NCI-H146 treated with DMSO at 0.1 percent for 48 hours (cell line): ENCODE results near the gene TAP2.

ENCODE experiments used
- DNase-seq: peaks from one replicate; lab custom pipeline; 2025; ENCODE audit not compliant: unreplicated experiment; lab: John Stamatoyannopoulos, UW

The TAP2 gene

DNA sequence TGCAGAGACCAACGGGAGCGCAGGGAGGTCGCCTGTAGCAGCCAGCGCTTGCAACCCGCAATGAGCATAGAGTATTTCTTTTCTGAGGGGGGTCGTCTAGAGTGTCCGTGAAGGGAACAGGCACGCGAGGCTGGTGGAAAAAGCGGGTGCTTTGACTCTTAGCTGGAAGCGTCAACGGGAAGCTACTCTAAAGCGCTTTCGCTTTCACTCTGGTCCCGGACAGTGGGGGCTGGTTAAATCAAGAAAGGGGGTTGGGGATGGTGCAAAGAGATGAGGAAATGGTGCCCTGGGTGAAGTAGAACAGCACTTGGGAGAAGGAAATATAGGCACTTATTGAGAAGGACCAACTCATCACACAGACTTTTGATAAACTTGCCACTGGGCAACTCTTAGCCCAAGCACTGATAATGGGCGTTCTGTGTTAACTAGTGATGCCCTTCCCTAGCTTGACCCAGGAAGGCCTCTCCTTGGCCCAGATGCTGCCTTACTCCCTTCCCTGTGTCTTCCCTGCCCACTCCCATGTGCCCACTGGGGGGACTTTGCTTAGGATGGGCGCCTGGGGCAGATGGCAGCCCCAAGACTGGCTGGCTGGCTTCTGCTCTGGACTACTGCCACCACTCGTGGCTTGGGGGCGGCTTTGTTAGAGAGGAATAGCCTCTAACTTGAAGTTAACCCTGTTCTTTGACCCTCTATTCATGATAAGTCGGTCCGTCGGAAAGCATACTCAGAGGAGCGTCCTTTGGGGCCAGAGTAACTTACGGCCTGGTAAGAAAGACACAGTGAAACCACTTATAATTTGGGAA is 16.0 kb upstream of the TAP2 start:
- no peak for DNase-seq

DNA sequence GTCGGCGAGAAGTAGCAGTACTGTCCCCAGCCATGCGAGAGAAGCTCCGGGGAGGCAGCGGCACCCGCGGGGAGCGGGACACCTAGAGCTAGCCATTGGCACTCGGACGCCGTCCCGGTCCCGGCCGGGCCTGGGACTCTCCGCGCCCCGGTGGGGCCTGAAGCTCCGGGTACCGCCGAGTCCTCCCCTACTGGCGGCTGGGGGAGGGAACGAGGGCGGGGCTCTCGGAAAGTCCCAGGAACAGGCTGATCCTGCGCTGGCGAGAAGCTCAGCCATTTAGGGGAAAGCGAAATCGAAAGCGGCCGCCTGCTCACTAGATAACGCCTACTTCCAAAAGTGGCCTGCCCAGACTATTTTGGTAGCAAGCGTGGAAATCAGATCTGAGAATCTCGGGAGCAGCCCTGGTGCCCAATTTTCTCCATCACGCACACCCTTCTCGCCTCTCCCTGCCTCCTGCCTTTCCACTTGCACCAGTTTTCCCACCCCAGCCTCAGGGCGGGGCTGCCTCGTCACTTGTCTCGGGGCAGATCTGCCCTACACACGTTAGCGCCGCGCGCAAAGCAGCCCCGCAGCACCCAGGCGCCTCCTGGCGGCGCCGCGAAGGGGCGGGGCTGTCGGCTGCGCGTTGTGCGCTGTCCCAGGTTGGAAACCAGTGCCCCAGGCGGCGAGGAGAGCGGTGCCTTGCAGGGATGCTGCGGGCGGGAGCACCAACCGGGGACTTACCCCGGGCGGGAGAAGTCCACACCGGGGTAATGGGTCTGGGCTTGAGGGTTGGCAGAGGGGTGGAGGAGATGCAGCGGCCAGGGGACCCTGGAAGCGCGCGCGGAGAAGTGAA is 15.2 kb upstream of the TAP2 start, which contains the start of the genes PSMB9 and TAP1:
Gene PSMB9 (plus strand): TSS at position 652 of the 835 bp plus-strand sequence. CDS start 38 bp downstream, at position 690.
Gene TAP1 (minus strand): TSS at position 164 of the 835 bp plus-strand sequence. CDS start 68 bp downstream, at position 96.
- DNase-seq, result peak; percentile 46

GRCh38 chr6:32852844-32853540 is 14.5 kb upstream of the TAP2 start:
- DNase-seq, result no peak

DNA sequence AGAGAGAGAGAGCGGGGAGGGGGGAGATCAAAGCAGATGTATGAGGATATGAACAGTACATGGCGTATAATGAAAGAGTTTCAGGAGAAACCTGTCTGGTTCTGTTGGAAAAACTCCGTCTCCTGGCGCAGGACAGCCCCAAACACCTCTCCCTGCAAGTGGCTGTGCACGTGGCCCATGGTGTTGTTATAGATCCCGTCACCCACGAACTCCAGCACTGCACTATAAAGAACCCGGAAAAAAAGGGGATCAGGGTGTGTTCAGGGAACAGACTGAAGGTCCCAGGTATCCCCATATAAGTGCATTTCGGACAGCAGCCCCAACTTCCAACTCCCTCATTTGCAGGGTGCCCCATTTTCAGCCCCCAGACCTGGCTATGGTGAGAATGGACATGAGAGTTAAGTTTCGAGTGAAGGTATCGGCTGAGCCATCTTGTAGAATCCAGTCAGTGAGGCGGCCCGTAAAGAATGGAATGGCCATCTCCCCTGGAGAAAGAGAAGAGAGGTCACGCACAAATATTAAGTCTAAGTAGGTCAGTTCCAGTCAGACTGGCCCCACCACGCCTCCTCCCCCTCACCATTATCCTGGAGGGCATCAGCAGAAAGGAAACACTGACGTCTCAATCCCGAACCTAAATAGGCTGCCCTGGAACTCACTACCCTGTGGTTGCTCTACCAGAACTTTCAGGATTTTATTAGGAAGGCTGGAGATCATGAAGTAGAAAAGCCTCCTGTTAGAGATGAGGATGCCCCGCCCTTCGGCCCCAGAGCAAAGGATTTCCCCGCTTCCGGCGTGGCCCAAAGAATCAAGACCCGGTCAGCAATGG is 13.7 kb upstream of the TAP2 start:
- DNase-seq, result no peak

- DNase-seq, result no peak
These were observed 12.5 kb upstream of the TAP2 start for GRCh38 chr6:32851025-32851424.

DNA sequence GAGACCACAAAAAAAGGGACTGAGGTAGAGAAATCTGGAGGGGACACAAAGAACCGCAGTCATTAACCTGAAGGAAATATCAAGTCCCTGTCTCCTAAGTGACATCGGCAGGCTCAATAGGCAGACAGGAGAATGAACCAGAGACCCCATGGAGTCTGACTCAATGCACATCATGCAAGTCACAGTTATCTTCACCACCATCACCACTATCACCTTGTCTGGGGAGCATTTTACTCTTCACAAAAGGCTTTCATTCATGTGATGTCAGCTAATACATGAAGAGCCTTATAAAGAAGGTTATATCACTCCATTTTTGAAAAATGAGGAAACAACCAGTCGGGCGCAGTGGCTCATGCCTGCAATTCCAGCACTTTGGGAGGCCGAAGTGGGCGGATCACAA is 10.6 kb upstream of the TAP2 start:
- DNase-seq, result no peak

DNA sequence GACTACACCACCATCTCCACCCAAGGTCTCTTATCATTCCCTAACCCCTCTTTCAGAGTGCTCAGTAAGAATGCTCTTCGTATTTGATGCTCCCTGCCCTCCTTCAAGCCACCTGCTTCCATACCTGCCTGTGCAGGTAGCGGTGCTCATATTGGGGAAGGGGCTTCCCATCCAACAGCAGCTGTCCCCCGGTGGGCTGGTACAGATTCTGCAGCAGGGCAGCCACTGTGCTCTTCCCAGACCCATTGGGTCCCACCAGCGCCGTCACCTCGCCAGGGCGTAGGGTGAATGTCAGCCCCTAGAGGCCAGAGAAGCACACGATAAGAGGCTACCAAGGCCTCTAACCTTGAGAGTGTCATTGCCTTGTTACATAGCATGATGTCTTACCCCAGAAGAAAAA is 9.3 kb upstream of the TAP2 start:
- DNase-seq, result no peak

DNA sequence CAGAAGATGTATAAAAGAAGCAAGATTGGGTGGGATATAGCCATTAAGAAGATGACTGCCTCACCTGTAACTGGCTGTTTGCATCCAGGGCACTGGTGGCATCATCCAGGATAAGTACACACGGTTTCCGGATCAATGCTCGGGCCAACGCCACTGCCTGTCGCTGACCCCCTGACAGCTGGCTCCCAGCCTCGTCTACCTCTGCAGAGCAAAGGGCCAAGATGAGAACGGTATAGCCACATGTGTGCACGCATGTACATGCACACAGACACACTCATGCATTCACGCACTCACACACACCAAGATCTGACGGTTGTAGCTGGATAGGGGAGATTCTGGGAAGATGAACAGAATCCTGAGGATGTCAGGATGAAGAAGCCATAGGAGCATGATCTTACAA is 8.5 kb upstream of the TAP2 start:
- no peak for DNase-seq

DNA sequence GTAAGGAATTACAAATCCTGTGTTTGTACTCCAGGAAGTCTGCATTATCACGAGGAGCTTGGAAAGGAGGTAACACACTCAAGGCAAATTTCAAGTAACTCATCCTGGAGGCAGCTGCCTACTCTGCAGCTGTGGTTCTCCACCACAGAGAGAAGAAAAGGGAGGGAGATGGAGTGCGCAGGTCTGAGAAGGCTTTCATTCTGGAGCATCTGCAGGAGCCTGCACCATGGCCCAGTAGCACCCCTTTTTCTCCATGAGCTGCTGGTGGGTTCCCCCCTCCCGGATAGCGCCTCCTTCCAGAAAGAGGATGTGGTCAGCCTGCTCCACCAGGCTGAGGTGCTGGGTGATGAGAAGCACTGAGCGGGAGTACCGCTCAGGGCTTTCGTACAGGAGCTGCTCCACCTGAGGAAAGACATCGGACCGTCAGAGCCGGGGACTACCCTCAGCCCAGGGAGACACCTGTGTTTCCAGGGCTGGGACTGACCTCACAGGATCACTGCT is 6.9 kb upstream of the TAP2 start:
- no peak for DNase-seq

GRCh38 chr6:32844839-32845383 is 6.4 kb upstream of the TAP2 start:
- DNase-seq, result no peak

DNA sequence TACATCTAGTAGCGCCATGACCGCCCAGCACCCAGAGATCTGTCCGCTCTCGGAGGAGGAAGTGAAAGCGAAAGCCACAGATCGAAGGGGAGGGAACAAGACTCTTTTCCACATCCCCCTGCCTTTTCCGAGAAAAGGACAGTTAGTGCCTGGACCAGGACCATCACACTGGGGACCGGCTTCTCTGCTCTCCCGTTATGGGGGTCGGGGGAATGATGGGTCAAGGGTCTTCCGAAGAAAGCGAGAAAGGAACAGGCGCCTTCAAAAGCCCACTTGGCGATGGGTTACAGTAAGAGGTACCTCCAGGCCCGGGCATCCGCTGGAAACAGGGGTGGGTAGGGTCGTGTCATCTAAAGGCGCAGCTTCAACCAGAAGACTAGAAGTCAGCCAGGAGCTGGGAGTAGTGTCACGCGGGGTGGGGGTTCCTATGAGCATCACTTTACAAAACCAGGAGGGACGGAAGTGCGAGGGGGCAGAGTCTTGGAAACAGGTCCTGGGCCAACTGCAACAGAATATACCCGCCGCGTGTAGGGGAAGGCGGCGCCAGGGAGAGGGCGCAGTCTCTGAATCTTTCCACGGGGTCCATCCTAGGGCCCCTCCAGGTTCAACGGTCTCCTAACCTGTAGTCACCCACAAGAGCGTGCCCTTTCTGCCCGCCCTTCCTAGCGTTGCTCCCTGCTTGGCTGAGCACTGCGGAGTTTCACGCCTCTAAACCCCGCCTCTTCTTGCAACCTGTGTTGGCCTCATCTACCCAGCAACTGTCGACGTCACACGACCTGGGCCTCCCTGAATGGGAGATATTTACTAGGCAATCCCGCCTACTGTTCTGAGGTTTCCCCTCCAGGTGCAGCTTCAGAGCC is 5.7 kb upstream of the TAP2 start, which contains the start of gene PSMB8:
Gene PSMB8 (minus strand): TSS at position 69 of the 860 bp plus-strand sequence. CDS start 51 bp downstream, at position 18.
- DNase-seq, result peak; percentile 83

DNA sequence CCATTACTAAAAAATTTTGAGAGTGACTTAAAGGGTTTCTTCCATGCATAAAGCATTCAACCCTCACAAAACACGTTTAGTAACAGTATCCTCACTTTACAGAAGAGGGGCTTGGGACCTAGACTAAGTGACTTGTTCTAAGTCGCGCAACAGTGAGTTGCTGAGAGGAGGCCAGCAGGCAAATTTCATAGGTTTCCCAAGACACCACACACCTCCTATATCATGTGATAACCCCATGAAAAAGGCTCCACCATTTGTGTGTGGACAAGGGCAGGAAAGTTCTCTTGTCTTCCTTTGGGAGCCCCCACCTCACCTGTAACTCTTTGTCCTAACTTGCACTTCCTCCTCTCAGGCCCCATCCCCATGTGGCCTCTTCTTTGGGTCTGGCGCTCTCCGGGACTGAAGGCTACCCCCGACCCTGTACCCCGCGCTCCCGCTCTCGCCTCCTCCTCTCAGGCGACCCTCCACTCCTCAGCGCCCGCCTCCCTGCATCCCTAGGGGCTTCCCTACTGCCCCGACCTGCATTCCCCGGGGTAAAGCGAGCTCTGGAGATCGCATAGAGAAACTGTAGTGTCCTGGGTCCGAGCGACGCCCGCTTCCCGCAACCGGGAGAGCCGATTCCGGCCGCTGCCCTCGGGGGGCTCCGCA is 4.9 kb upstream of the TAP2 start:
- DNase-seq, result no peak

GRCh38 chr6:32842690-32843089 is 4.2 kb upstream of the TAP2 start:
- no peak for DNase-seq

DNA sequence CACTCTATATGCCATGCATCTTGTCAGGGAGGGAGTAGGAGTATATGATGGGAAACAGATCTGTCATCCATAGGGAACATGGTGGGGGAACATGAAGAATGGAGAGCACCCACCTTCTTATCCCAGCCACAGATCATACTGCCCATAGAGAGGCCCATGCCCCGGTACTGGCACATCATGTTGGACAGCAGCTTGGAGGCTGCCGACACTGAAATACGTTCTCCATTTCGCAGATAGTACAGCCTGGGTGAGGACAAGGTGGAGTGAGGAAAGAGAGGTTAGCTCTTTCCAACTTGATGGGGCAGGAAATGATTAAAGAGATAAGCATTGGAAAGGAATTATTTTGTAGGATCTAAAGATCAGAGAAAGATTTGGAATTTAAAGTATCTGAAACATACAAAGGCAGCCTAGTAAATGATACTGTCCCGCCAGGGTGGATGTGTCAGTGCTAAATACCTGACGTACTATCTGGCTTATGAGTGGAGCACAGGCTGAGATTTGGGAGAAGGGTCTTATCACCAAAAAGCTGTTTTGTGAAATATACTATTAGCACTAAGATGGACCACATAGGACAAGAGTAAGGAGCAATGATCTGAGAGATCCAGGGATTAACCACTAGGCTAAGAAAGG is 3.6 kb upstream of the TAP2 start:
- no peak for DNase-seq

- DNase-seq, result no peak
These were observed 2.2 kb upstream of the TAP2 start for GRCh38 chr6:32840604-32841246.

DNA sequence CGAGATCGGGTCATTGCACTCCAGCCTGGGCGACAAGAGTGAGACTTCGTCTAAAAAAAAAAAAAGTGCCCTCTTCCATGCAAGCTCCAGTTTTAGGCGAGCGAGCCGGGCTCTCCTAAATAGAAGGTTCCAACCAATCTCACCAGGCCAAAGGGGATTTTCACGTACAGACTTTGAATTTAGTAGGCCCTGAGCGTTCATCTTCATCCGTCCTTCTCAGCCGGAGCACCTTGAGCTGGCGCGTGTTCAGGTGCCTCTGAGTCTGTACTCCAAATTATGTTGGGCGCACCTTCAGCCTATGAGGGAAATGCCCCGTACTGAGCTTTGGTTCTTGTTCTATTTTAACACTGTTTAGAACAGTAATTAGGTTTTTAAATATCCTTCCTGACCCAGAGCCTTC is 817 bp upstream of the TAP2 start:
- no peak for DNase-seq

GRCh38 chr6:32837651-32838113 is 857 bp downstream of the TAP2 start:
- DNase-seq, result no peak
